Adipose tissue (tissue), 3 donors: ENCODE results near the gene KPNA3. TPM values are rescaled to one million over a fixed set of nuclear protein-coding genes. Genes with fewer than 3 reads are reported as not detected.

Source experiments
- H3K27ac ChIP-seq: one replicate; pipeline ENCODE4 v1.5.1; 2013; ENCODE audit warnings: low read depth, low read length
- WGBS, 3 donors: extraction: QIAGEN DNeasy Blood & Tissue Kit; methylation state at CpG; one replicate each; pipeline ENCODE4 v1.1.7; 2013; 5-methylcytosine and 5-hydroxymethylcytosine counted together
- polyA plus RNA-seq, 3 donors: library from polyadenylated mRNA; stranded (reverse); fragments of 200-250 nt; gene quantifications; one replicate each; pipeline ENCODE4 v1.2.3, GENCODE V29; 2013
- donor health status: healthy with polysubstance abuse.
- donor health status: Bipolar disorder and iron deficiency.
- donor health status: healthy.

Gene KPNA3
- polyA plus RNA-seq, 3 donors: 5.9 to 16.8 (median 14.2) TPM

DNA sequence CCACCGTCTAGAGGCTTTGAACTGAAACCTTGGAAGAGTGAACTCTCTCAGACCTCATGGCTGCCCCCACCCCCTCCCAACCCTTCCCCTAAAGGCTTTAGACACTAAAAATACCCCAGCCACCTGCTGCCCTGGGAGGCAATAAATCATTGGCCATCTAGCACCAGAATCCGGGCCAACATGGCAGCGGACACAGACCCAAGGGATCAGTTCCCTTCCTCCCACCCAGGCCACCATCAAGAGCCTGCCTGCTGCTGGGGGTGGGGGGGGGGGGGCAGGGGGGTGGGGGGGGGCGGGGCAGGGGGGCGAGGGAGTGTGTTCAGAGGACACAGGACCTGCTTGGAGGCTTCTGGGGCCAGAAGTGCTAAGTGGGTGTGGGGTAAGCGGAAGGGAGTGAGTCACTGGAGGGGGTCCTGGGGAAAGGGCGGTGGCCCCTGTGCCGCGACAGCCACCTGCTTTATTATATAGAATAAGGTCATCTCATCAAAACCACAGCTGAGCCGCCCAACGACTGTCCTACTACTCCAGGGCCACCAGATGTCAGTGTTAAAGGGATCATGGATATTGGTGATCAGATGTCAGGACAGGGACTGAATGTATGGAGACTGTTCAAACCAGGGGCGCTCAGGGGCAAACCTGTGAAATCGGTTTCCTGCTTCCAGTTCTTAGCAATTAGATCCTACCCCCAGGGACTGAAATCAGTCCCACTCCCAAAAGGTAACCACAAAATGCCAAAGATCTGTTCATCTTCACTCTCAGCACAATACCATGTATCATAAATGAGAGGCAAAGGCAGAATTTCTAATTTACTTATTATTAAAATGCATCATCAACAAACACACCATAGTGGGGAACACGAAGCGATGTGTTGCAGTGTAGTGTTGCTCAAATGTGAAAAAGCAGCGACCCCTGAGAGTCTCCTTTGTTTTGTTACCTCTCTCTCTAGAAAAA lies 139.9 kb downstream of the KPNA3 start:
- no peak overlapping the region for H3K27ac ChIP-seq
- 32 to 40% (median 37%) methylated on average over 15 to 16 of the region's 16 CpGs for WGBS, 3 donors

DNA sequence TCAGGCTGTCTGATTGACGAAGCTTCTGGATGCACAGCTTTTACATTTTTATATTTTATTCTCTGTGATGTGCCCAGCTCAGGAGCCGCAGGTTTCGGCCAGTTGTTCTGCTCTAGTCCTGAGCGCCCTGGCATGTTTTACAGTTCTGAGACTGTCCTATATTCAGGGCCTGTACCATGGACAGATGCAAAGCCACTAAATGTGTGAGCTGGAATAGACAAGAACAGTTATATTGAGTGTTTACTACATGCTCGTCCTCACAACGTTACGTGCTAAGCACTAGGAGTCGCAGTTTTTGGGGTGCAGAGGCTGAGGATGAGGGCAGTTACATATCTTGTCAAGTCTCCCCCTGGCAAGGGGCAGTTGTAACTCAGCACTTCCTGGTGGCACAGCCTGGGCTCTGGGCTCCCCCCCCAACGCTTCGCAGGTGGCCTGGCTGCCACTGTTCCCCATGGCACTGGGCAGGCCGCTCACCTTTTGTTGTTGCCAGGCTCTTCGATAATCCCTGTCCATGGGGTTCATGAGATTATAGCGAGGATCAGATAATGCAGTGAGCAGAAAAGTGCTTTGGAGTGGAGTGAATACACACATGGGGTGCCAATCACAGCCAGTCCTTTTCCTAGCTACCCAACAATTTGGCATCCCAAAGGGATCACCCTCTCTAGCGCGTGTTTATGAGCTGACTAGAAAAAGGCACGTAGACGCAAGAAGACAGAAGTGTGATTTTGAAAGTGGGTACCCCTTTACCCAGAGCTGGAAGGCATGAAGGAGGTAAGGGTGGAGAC lies 140.7 kb downstream of the KPNA3 start:
- WGBS, 3 donors: 79 to 83% (median 81%) methylated on average over 17 of the region's 17 CpGs
- no peak overlapping the region for H3K27ac ChIP-seq

DNA sequence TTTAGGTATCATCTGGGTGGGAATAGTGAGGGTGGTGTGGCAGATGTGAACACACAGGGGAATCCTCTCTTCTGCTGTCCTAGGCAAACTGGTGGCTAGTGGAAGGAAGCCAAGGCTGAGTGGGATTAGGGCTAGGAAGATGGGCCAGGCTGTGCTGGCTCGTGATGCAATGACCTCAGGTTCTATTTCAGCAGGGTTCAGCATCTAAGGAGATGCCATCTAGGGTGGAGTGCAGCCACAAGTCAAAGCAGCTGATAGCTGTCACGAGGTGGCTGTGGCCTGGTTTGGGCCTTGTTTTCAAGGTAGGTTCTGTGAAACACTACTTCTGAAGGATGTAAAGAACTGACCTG lies 142.5 kb downstream of the KPNA3 start:
- WGBS, 3 donors: 87 to 90% (median 88%) methylated on average over 2 of the region's 2 CpGs
- H3K27ac ChIP-seq: no peak overlapping the region

Other genes with a start within 250 kb of the KPNA3 start
- gene RCBTB1, start 207.1 kb downstream of the KPNA3 start, polyA plus RNA-seq: 1 to 10 TPM; 4.9 to 9.1 (median 6.4) TPM
- gene ARL11, start 164.2 kb downstream of the KPNA3 start, polyA plus RNA-seq: 1 to 10 TPM in 1 of 3 donors, under 1 TPM in 2; 0.18 to 4.2 (median 0.80) TPM
- gene EBPL, start 101.2 kb downstream of the KPNA3 start, polyA plus RNA-seq: 10 to 100 TPM; 29.7 to 53.3 (median 36.9) TPM
- gene SPRYD7, start 143.7 kb upstream of the KPNA3 start, polyA plus RNA-seq: 1 to 10 TPM; 3.1 to 6.7 (median 4.7) TPM
- 10 to 100 TPM in 1 of 3 donors, 1 to 10 TPM in 2; 6.5 to 10.7 (median 8.2) TPM for gene TRIM13, start 204.4 kb upstream of the KPNA3 start, polyA plus RNA-seq
- gene KCNRG, start 222.8 kb upstream of the KPNA3 start, polyA plus RNA-seq: under 1 TPM in 2 of 3 donors, not detected in 1; 0.29 to 0.52 TPM